Central memory CD8-positive, alpha-beta T cell (primary cell): ENCODE data around the gene C1orf174.

ENCODE experiments used
- ATAC-seq: fragments of 150-1000 bp; cut with Tn5 transposase; replicated peaks from 2 replicates; pipeline ENCODE4 v1.10.0; 2022; ENCODE audit warnings: mild to moderate bottlenecking, moderate FRiP score, moderate number of reproducible peaks; ENCODE audit not compliant: poor library complexity, severe bottlenecking; ENCODE audit errors: extremely low read depth
- DNase-seq, 2 donors: peaks; one replicate each; pipeline ENCODE4 v3.0.0; 2021; ENCODE audit warnings: low spot score in 2 of 2
- H3K27ac Mint-ChIP-seq: one replicate; pipeline ENCODE4 v1.8.0; 2022; ENCODE audit warnings: low read depth, mild to moderate bottlenecking, moderate library complexity, mixed read lengths
- H3K27me3 Mint-ChIP-seq: one replicate; pipeline ENCODE4 v1.8.0; 2022; ENCODE audit warnings: mixed read lengths
- H3K36me3 Mint-ChIP-seq: one replicate; pipeline ENCODE4 v1.8.0; 2022; ENCODE audit warnings: mild to moderate bottlenecking, moderate library complexity, mixed read lengths; ENCODE audit not compliant: insufficient read depth
- H3K4me1 Mint-ChIP-seq: one replicate; pipeline ENCODE4 v1.8.0; 2022; ENCODE audit warnings: mixed read lengths
- H3K4me3 Mint-ChIP-seq: one replicate; pipeline ENCODE4 v1.8.0; 2022; ENCODE audit warnings: mild to moderate bottlenecking, moderate library complexity, mixed read lengths
- H3K9me3 Mint-ChIP-seq: one replicate; pipeline ENCODE4 v1.8.0; 2022; ENCODE audit warnings: mixed read lengths

The C1orf174 gene

DNA sequence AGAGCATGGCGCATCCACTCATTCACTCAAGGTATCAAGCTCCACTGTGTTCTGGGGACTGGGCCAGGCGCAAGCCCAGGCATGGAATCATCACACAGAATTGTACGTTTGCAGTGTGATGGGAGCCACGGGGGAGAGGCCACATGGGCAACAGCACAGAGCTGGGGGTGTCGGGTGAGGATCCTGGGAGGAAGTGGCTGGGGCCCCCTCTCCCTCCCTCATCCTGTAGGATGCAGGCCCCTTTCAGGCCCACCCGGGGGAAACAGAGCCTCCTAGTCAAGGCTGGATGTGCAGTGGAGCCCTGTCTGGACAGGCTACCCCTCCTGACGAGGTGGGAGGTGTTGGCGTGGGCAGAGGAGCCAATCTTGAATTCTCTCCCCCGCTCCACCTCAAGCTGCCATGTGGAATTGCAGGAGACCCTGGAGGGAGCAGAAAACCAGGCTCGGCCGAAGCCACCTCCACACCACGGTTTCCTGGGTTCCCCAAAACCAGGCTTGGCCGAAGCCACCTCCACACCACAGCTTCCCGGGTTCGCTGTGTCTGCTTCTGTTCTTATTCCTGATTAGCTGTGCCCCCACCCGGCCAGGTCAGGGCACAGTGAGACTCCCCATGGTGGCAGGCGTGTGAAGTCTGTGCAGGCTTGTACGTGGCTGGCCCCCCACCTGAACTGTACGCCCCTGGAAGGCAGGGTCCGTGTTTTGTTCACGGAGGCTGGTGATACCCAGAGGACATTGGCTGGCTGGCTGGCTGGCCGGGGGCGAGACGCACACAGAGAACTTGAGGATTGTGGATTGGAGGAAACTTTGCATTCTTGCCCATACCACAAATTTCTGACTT lies 4.2 kb upstream of the C1orf174 start:
- DNase-seq (no peak), ATAC-seq (no peak)
- Mint-ChIP-seq H3K4me1 (peaks cover 24% of the 10 kb centered on the region), H3K27me3 (no peaks in the 10 kb centered on the region), H3K4me3 (no peak overlapping the region), H3K9me3 (no peaks in the 10 kb centered on the region), H3K36me3 (peaks cover 12% of the 10 kb centered on the region), H3K27ac (peak overlapping the region; percentile 90)

DNA sequence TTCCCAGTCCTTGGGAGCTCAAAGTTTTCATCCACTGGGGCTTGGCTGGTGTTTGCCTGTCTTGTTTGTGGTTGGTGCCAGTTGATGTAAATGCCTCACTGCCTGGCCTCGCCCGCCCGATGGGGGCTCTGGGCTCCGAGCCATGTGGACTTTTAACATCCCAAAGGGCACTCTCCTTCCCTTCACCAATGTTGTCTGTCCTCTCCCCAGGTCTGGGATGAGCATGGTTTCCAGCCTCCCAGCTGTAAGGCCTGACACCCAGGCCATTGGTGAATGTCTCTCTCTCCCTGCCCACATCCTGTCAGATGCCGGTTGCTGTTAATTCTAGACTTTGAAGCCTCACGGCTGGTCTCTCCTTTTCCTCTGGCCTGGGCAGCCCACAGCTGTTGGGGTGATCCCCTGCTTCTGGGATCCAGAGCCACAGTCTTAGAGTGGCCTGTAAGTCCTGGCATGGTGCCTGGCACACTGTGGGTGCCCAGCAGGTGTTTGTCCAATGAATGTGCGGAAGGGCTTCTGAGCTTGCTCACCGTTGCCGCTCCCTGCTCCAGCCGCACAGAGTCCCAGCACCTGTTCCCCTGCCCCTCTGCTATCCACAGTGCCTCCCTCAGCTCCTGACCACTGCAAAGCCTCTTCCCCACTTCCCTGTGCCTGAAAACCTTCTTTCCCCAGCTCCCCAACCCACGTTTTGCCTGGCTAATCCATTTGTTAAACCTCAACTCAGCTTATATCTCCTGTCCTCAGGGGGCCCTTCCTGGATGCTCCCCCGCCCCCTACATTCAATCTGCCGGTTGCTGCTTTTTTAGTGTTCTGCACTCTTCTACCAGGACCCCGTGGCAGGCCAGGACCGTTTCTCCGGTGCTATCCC lies 3.3 kb upstream of the C1orf174 start:
- H3K27ac Mint-ChIP-seq, result peak overlapping the region; percentile 90
- peaks cover 12% of the 10 kb centered on the region for H3K36me3 Mint-ChIP-seq
- no peaks in the 10 kb centered on the region for H3K9me3 Mint-ChIP-seq
- no peak overlapping the region for H3K4me3 Mint-ChIP-seq
- peaks cover 33% of the 10 kb centered on the region for H3K4me1 Mint-ChIP-seq
- no peaks in the 10 kb centered on the region for H3K27me3 Mint-ChIP-seq
- DNase-seq (no peak), ATAC-seq (no peak)

DNA sequence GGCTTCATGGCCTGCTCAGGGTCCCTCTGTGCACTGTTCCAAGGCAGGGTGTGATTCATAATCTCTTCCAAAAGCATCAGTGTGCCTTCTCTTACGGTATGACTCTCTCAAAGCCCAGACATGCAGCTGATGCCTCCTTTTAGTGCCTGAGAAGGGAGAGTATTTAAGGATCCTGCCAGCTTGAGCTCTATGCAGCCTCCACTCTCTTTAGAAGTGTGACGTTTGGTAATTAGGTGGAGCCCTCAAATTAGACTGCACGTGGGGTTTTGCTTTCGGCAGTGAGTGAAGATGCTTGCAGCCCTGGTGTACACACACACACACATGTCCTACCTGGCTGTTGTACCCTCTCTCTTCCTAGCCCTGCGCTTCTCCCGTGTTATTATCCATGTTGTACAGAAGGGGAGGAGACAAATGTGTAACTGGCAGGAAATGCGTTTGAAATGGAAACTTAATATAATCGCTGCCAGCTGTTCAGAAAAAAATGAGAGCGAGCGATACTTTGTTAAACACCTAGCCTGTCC lies 2.6 kb upstream of the C1orf174 start:
- no peaks in the 10 kb centered on the region for H3K27me3 Mint-ChIP-seq
- peak overlapping the region; percentile 94 for H3K4me3 Mint-ChIP-seq
- H3K4me1 Mint-ChIP-seq, result peaks cover 35% of the 10 kb centered on the region
- no peaks in the 10 kb centered on the region for H3K9me3 Mint-ChIP-seq
- no peak for DNase-seq
- no peak for ATAC-seq
- peak overlapping the region; percentile 90 for H3K27ac Mint-ChIP-seq
- H3K36me3 Mint-ChIP-seq, result peaks cover 14% of the 10 kb centered on the region

GRCh38 chr1:3902111-3902511 lies 2.0 kb upstream of the C1orf174 start:
- no peak for DNase-seq
- Mint-ChIP-seq H3K36me3 (peaks cover 14% of the 10 kb centered on the region), H3K27ac (peak overlapping the region; percentile 90), H3K4me3 (peak overlapping the region; percentile 94), H3K4me1 (peaks cover 39% of the 10 kb centered on the region), H3K27me3 (no peaks in the 10 kb centered on the region), H3K9me3 (peaks cover 4% of the 10 kb centered on the region)
- no peak for ATAC-seq

DNA sequence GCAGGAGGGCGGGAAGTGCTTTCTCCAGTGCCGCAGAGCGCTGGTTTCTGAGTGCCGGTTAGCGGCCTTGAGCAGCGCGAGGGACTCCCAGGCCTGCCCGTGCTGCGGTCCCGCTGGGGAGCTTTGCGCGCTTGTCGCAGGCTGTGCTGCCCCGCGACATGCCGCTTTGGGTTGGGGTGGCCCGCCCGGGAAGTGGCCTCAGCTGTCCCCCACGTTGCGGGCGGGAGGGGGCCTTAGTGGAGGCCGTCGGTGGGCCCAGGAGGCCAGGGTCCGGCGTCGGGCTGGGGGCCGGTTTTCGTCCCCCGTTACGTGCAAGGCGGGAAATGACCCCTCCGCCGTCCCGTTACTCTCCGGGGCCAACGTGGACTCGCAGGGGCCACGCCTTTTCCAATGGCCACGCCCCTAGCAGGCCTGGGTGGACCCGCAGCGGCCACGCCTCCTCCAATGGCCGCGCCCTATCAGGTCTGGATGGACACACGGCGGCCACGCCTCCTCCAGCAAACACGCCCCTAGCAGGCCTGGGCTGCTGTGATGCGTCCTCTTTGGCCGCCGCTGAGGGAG lies 977 bp upstream of the C1orf174 start:
- H3K36me3 Mint-ChIP-seq, result peaks cover 14% of the 10 kb centered on the region
- ATAC-seq (no peak), DNase-seq (peak; percentile 64 to 79)
- peak overlapping the region; percentile 92 for H3K27ac Mint-ChIP-seq
- H3K4me3 Mint-ChIP-seq, result peak overlapping the region; percentile 94
- peaks cover 6% of the 10 kb centered on the region for H3K9me3 Mint-ChIP-seq
- H3K27me3 Mint-ChIP-seq, result no peaks in the 10 kb centered on the region
- H3K4me1 Mint-ChIP-seq, result peaks cover 46% of the 10 kb centered on the region

DNA sequence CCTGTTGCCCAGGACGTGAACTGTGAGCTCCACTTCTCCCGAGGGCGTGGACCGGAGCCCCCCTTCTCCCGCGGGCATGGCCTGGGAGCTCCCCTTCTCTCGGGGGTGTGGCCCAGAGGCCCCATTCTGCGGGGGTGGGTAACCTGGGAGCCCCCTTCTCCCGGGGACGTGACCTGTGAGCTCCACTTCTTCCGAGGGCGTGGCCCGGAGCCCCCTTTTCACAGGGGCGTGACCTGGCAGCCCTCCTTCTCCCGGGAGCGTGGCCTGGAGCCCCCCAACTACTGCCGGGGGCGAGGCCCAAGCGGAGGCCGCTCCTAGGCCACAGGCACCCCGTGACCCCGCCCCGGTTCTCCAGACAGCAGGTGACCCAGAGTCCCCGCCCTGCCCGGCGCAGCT lies 320 bp downstream of the C1orf174 start:
- Mint-ChIP-seq H3K4me3 (peak overlapping the region; percentile 94), H3K4me1 (peaks cover 50% of the 10 kb centered on the region), H3K36me3 (peaks cover 16% of the 10 kb centered on the region), H3K9me3 (peaks cover 6% of the 10 kb centered on the region), H3K27ac (peak overlapping the region; percentile 92), H3K27me3 (no peaks in the 10 kb centered on the region)
- ATAC-seq (no peak), DNase-seq (peak in 1 of 2 donors; percentile 30)

DNA sequence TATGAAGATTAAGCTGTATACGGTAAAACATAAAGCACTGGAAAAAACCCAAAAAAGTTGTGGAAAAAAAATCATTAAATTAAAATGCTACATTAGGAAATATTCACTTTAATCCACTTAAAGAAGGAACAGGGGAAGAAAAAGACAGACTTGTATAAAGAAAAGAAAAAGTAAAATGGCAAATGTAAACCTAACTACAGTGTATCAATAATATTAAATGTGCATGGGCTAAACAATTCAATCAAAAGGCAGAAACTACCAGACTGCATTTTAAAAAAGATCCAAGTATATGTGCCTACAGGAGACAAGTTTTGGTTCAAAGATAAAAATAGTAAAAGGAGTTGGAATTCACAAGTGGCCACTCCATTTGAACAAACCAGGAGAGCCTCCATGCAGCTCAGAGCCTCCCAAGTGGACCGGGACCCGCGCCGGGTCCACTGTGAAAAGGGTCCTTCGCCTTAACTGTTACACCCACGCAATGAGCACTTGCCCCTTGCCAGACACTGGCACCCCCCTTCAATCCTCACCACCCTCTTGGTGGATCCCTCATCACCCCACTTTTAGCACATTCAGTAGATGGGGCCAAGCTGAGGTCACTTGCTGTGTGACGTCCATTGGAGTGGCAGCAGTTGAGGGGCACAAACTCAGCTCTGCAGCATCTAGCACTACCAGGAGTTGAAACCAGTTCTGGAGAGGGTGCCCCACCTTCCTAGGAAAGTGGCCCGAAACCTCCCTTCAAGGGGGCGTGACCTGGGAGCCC lies 898 bp downstream of the C1orf174 start:
- Mint-ChIP-seq H3K4me1 (peaks cover 50% of the 10 kb centered on the region), H3K36me3 (peaks cover 19% of the 10 kb centered on the region), H3K27ac (peak overlapping the region; percentile 62), H3K4me3 (peak overlapping the region; percentile 94), H3K9me3 (peaks cover 6% of the 10 kb centered on the region), H3K27me3 (no peaks in the 10 kb centered on the region)
- DNase-seq, result no peak
- ATAC-seq, result no peak

DNA sequence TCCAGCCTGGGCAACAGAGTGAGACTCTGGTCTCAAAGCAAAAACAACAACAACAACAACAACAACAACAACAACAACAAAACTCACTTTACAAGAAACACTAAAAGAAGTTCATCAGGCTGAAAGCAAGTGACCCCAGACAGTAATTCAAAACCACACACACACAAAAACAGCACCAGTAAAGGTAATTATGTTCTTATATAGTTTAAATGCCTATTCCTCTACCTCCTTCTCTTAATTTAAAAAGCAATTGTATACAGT lies 1.7 kb downstream of the C1orf174 start:
- Mint-ChIP-seq H3K4me1 (peaks cover 44% of the 10 kb centered on the region), H3K27me3 (no peaks in the 10 kb centered on the region), H3K36me3 (peaks cover 19% of the 10 kb centered on the region), H3K27ac (peak overlapping the region; percentile 62), H3K4me3 (no peak overlapping the region), H3K9me3 (peaks cover 6% of the 10 kb centered on the region)
- no peak for DNase-seq
- ATAC-seq, result no peak

DNA sequence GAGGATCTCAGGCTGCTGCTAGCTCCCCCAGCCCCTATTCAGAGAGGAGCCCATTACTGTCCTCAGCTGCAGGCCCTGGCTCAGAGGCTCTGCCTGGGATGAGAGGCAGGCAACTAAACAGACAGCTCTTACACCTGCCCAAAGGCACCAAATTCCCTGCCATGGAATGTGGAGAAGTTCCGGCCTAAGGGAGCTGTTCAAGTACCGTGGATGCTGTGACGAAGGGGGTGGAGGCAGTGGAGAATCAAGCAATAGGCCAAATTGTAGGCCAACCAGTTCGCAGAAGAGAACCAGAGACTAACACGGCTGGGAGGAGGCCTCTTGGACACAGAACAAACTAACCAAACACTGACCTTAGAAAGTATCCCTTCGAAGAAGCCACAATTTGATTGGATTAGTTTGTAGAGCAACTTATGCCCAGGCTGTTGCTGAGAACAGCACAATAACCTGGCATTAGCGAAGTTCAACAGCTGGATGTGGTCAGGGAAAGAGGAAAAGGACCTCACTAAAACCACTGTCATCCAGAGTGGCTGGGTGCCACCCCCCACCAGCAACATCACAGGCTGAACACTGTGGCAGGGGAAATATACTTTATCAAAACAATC lies 3.6 kb downstream of the C1orf174 start:
- Mint-ChIP-seq H3K4me3 (no peak overlapping the region), H3K27me3 (no peaks in the 10 kb centered on the region), H3K27ac (peak overlapping the region; percentile 59), H3K36me3 (peaks cover 19% of the 10 kb centered on the region), H3K9me3 (peaks cover 6% of the 10 kb centered on the region), H3K4me1 (peaks cover 33% of the 10 kb centered on the region)
- ATAC-seq, result no peak
- no peak for DNase-seq

DNA sequence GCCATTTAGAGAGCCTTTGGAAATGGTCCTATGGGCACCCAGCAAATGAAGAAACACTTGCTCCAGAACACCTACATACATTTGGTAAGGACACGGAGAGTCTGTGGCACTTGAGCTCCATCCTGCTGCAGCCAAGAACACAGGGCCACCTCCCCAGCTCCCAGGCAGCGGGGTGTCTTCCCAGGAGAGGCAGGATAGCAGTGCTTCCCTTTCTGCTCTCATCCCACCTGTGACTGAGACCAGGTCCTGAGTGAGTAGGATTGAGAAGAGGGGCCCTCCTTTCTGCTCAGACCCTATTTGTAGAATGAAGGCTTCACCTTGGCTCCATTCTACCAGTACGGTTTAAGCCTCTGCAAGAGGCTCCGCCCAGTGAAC lies 4.1 kb downstream of the C1orf174 start:
- peaks cover 19% of the 10 kb centered on the region for H3K36me3 Mint-ChIP-seq
- H3K9me3 Mint-ChIP-seq, result peaks cover 6% of the 10 kb centered on the region
- peak overlapping the region; percentile 59 for H3K27ac Mint-ChIP-seq
- no peaks in the 10 kb centered on the region for H3K27me3 Mint-ChIP-seq
- H3K4me1 Mint-ChIP-seq, result peaks cover 34% of the 10 kb centered on the region
- DNase-seq (no peak), ATAC-seq (no peak)
- H3K4me3 Mint-ChIP-seq, result no peak overlapping the region

DNA sequence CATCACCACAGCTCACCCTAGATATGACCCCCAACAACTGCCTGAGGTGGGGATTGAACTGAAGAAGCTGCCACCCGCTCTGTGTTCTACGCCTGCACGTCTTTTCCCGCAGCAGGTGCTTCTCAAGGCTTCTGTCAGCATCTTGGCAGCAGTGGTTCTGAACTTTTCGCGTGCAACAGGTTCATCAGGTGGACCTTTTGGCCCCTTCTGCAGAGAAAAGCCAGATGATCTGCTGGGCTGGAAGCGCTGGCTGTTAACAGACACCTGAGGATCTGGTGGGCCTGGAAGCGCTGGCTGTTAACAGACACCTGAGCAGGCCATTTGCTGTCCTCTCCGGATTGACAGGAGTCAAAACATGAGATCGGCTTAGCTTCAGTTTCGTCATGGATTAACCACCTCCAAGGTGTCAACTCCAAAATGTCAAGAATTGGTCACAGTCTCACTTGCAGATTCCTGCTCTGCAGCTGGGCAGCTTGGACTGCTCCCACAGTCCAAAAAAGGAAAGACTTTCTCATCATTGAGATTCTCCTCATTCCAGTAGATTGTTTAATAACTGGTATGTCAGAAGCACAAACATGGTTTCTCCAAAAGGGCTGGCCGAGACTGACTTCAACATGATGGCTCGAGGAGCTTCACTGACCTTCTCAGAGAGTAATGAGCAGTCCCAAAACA lies 4.7 kb downstream of the C1orf174 start:
- Mint-ChIP-seq H3K9me3 (peaks cover 6% of the 10 kb centered on the region), H3K4me3 (no peak overlapping the region), H3K27me3 (no peaks in the 10 kb centered on the region), H3K27ac (no peak overlapping the region), H3K4me1 (peaks cover 39% of the 10 kb centered on the region), H3K36me3 (peaks cover 19% of the 10 kb centered on the region)
- DNase-seq, result no peak
- no peak for ATAC-seq
